Fibroblast of gingiva (primary cell): ENCODE measurements around the gene MYO10.
A peak's percentile ranks its signal among the peaks of the same experiment; 100 is the strongest.
"Not testable (repeated sequence)": the region's sequence is repeated elsewhere in the genome, so short reads cannot be mapped to it uniquely, and the experiment has no call there.

Experiments used
- DNase-seq: peaks from one replicate; pipeline ENCODE4 v3.0.0-alpha.2; 2011; ENCODE audit warnings: low read depth

MYO10 gene

DNA sequence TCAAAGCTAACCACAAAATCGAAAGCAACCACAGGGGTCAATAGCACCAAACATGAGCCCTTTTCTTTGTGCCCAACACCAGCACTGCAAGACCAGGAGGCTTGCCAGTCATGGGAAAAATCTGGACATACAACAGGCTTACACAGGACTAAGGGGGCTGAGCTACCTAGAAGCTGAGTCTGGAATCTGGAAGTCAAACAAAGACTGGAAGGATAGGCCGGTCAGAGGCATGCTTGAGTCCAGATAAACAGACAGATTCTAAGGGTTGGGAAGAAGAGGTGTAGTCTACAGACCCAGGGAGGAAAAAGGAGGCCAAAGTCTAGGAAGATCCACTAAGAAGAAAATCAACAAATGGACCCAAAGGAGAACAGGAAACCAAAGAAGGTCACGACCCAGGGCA lies 73.3 kb downstream of the MYO10 start:
- no peak for DNase-seq

- DNase-seq: no peak
Measured at GRCh38 chr5:16859346-16859745, 76.7 kb downstream of the MYO10 start.

GRCh38 chr5:16858151-16858550 lies 77.9 kb downstream of the MYO10 start:
- no peak for DNase-seq

DNA sequence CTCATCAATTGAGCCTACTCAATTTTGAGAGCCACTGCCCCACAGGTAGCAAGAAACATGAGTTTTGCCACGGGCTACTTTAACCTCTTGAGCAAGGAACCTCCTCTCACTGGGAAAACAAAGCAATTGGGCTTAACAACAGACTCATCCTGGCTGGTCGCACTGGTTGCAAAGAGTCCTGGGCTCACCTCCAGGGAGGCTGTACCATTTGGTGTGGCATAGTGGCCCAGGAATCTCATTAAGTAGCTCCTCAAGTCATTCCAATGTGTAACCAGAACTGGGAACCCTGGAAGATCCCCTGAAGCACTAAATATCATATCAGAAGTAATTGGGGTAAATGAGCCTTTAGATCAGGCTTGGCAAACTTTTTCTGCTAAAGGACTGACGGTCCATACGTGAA lies 78.5 kb downstream of the MYO10 start:
- DNase-seq: peak; percentile 41

DNA sequence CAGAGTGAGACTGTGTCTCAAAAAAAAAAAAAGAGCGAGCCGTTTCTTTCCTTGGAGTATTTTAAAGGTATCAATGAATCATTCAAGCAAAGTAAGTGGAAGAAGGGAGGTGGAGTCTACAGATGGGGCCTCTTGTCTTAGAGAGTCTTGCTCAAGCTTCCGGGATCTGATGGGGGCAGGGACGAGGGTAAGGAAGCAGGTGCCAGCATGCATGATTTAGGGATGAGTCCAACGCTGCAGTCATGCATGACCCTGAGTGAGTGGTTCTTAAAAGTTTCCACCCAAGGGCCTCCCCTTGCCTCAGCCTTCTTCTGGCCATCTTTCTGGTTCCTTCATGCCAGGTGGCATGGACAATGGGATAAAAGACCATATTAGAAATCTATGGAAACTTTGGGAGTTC lies 79.6 kb downstream of the MYO10 start:
- DNase-seq: peak; percentile 68

- DNase-seq: no peak
Measured at GRCh38 chr5:16855898-16856297, 80.2 kb downstream of the MYO10 start.

- DNase-seq: peak; percentile 43
Measured at GRCh38 chr5:16855485-16855884, 80.6 kb downstream of the MYO10 start.

DNA sequence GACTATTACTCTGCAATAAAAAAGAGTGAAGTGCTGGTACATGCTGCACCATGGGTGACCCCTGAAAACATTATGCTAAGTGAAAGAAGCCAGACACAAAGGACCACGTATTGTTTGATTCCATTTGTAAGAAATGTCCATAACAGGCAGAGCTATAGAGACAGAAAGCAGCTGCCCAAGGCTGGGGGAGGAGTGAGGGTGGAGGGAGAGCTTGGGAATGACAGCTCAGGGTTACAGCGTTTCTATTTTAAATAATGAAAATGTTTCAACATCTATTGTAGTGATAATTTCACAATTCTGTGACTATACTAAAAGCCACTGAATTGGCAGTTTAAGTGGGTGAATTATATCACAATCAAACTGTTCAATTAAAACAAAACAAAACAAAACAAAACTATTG lies 81.7 kb downstream of the MYO10 start:
- DNase-seq: peak; percentile 27

- DNase-seq: no peak
Measured at GRCh38 chr5:16853518-16853917, 82.6 kb downstream of the MYO10 start.

DNA sequence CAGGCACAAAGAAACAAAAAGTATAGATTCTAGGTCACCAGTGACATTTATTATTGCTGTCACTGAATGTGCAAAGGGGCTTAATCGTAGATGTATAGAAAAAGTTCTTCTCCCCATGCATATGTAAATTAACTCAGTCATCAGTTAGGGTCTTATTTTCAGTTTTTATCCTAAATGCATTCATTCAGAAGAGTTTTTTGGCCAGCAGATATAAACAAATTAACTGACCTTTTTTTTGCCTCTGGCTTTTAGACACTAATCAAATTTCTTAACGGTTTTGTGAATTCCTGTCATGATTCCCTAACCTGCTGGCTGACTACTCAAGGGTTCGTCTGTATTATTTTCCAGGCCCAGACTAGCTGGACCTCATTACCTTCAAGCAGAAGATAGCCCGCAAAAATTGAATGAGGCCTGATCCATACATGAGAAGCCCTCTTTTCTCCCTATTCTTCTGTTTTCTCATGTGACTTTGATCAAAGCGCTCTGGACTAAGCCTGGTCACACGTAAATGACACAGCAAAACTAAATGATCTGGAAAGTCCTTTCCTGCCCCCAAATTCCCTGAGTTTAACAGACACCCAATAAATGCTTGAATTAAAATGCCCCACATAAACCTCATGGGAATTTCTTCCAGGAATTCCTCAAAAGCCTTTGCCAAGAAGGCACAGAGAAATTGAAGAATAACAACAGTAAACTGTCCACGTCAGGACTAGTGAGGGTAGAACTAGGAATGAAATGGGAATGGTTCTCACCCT lies 83.7 kb downstream of the MYO10 start:
- no peak for DNase-seq

- DNase-seq: no peak
Measured at GRCh38 chr5:16849775-16850174, 86.3 kb downstream of the MYO10 start.

DNA sequence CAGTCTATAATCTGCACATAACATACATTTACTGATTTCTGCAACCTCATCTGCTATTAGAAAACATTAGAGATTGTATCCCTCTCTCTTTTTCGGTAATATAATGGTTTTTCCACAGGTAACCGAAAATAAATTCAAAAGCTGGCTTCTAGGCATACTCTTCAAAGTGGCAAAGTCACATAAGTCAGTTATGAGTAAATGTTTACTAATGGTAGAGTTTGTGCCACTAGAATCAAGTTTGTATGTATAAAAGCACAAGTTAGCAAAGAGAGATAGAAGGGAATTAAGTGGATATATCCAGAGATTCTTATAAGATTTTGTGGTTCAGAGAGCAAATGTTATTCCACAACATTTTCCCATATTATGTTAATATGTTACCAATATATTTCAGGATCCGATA lies 86.9 kb downstream of the MYO10 start:
- DNase-seq: no peak

DNA sequence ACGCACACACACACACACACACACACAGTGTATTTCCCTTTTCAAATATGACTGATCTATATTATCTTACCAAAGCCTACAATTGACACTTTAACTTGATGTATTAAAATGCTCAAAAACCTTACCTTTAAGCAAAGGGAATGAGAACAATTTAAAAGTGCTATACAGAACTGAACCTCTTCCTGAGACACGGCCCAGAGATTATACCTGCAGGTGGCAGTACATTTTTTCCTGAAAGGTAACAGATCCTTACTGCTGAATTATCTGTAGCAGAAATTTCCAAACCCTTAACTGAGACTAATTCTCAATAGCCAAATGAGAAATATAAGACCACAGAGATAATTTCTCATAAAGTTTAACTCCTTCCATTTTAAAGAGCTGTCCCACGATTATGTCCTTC lies 91.1 kb downstream of the MYO10 start:
- DNase-seq: no peak

DNA sequence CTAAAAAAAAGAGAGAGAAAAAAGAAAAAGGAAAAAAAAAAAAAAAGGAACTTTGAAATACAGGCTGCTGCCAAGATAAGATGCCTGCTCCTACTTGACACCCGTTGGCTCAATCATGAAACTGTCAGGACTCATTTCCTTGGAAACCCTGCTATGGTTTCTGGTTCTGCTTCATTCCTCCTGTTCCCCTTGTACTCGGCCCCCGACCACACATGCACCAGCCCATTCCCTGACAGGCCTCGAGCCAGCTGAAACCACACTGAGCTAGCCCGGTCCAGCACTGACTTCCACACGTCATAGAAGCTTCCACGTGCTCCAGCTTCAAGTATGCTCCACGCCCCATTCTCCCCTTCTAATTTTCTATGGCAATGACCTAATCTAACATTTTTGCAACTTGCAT lies 93.2 kb downstream of the MYO10 start:
- no peak for DNase-seq

DNA sequence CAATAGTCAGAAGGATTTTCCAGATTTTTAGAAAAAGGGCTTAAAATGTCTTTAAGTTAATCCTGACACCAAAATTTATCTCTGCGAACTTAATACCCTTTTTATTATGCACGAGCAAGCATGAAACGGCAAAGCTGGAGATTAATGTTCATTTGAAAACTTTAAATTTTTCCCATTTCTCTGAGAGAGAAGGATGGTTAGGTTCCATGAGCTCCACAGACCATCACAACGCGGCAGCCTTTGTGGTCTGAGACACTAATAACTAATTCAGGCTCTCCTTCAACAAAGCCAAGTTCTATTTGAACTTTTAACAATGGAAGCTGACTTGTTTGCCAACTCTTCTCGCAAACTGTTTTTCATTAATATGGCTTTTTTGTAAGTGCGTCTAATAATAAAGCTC lies 94.7 kb downstream of the MYO10 start:
- DNase-seq: no peak

GRCh38 chr5:16837305-16837704 lies 98.8 kb downstream of the MYO10 start:
- DNase-seq: no peak

- no peak for DNase-seq
Measured at GRCh38 chr5:16834029-16834428, 102.1 kb downstream of the MYO10 start.

DNA sequence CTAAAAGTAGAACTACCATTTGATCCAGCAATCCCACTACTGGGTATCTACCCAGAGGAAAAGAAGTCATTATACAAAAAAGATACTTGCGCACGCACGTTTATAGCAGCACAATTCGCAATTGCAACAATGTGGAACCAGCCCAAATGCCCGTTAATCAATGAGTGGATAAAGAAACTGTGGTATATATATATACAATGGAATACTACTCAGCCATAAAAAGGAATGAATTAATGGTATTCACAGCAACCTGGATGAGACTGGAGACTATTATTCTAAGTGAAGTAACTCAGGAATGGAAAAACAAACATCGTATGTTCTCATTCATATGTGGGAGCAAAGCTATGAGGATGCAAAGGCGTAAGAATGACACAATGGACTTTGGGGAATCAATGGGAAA lies 104.8 kb downstream of the MYO10 start:
- not testable (repeated sequence) for DNase-seq

DNA sequence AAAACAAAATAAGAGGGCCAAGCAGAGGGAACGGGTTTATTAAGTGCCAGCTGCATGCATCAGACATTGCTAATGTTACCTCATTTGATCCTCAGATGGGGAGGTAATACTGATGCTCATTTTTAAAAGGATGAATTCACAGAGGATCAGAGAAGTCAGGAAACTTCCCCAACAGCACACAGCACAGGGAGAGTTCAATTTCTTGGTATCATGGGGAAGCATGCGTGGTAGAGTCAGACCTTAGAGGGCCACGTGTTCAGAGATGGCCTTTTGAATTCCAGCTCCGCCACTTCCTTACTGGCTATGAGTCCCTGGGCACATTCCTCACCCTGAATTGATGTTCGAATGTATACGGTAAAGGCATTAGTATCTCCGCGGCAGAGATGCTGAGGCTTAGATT lies 108.3 kb downstream of the MYO10 start:
- no peak for DNase-seq

GRCh38 chr5:16826379-16827125 lies 109.5 kb downstream of the MYO10 start:
- peak; percentile 57 for DNase-seq

DNA sequence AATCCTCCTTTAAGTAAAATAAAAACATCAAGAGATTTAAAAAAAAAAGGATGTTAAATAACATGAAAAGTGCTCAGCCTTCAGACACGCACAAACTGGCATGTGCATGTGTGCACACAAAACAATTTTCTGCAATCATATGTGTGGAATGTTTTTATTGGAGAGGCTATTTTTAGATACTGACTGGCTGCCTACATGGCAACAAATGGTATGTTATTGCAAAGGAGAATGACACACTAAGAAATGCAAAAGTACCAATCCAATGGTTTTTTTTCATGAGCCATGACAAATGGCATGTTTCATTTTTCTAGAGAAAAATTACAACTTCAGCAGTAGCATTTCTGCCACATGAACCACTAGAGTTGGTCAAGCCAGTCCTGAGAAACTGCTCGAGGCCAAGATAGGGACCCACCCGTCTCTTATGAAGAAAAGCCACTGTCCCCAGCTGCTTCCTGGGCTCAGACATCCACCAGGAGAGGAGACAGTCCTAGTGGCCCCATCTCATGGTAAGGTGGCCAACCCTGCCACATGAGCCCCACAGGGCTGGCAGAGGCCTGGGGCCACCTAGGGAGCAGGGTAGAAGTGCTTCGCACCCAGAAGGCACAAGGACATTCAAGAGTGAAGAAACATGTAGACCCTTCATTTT lies 116.4 kb downstream of the MYO10 start:
- DNase-seq: peak; percentile 85

- no peak for DNase-seq
Measured at GRCh38 chr5:16815432-16815831, 120.7 kb downstream of the MYO10 start.

DNA sequence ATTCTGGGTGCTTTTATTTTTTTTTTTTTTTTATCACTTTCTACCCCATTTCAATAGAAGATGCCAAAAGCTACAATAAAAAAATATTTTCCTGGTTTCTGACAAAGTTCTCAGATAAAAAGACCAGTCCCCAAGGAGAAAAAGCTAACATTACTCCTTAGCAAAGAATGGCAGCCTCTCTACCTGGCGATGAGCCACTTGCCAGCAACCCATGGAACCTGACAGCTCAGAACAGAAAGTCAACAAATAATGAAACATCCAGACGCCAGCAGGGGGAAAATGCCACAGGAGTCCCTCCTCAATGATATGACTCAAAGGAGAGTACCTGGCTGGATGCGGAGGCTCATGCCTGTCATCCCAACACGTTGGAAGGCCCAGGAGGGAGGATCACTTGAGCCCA lies 123.2 kb downstream of the MYO10 start:
- no peak for DNase-seq
